Dedifferentiated amniotic fluid mesenchymal stem cell (primary cell): Measurements from ENCODE around the gene LBHD2.
"Not testable (repeated sequence)": the region's sequence is repeated elsewhere in the genome, so short reads cannot be mapped to it uniquely, and the experiment has no call there.

ENCODE experiments used
- DNase-seq: peaks from one replicate; pipeline ENCODE4 v3.0.0-alpha.2; 2016; ENCODE audit errors: extremely low spot score

Gene LBHD2

GRCh38 chr14:103119527-103119926 is 35.5 kb downstream of the LBHD2 start:
- not testable (repeated sequence) for DNase-seq

- DNase-seq = no peak
Measured at GRCh38 chr14:103121121-103121845, 37.3 kb downstream of the LBHD2 start.

- no peak for DNase-seq
Measured at GRCh38 chr14:103121846-103122584, 38.0 kb downstream of the LBHD2 start.

GRCh38 chr14:103122585-103122946 is 38.6 kb downstream of the LBHD2 start:
- no peak for DNase-seq

GRCh38 chr14:103122947-103123633 is 39.1 kb downstream of the LBHD2 start, which contains the start of gene TNFAIP2:
TSS of gene TNFAIP2 (plus strand) at chr14:103123461. CDS start at chr14:103126458, 2,997 bp downstream.
- DNase-seq = no peak

GRCh38 chr14:103123634-103124500 is 39.9 kb downstream of the LBHD2 start:
- DNase-seq = no peak

- no peak for DNase-seq
Measured at GRCh38 chr14:103124501-103125001, 40.5 kb downstream of the LBHD2 start.

GRCh38 chr14:103125098-103126070 is 41.4 kb downstream of the LBHD2 start:
- DNase-seq = no peak

- no peak for DNase-seq
Measured at GRCh38 chr14:103126088-103126872, 42.3 kb downstream of the LBHD2 start.

- DNase-seq = no peak
Measured at GRCh38 chr14:103126873-103127304, 42.9 kb downstream of the LBHD2 start.

GRCh38 chr14:103127356-103127755 is 43.3 kb downstream of the LBHD2 start:
- no peak for DNase-seq

- DNase-seq = no peak
Measured at GRCh38 chr14:103127861-103128598, 44.0 kb downstream of the LBHD2 start.

GRCh38 chr14:103128631-103129300 is 44.8 kb downstream of the LBHD2 start:
- DNase-seq = no peak

- DNase-seq = no peak
Measured at GRCh38 chr14:103129301-103130016, 45.4 kb downstream of the LBHD2 start.

- DNase-seq = no peak
Measured at GRCh38 chr14:103130017-103130764, 46.2 kb downstream of the LBHD2 start.

- DNase-seq = no peak
Measured at GRCh38 chr14:103130965-103131364, 47.0 kb downstream of the LBHD2 start.

GRCh38 chr14:103131580-103131979 is 47.6 kb downstream of the LBHD2 start:
- no peak for DNase-seq
